Measurements from ENCODE around the gene PHF3. TPM values are rescaled to one million over a fixed set of nuclear protein-coding genes. Genes with fewer than 3 reads are reported as not detected.

PHF3 gene
- total RNA-seq, 1 experiment from 2014 or later = 48.3 TPM

GRCh38 chr6:63760199-63760598, 124.6 kb downstream of the PHF3 start:
- Mint-ChIP-seq H3K9me3 (ENCODE audit: unreplicated experiment) (no peaks in the 10 kb centered on the region), H3K4me3 (ENCODE audit: unreplicated experiment) (no peak overlapping the region), H3K27me3 (ENCODE audit: insufficient read depth, unreplicated experiment) (no peaks in the 10 kb centered on the region), H3K27ac (ENCODE audit: unreplicated experiment) (no peak overlapping the region), H3K36me3 (ENCODE audit: insufficient read depth, unreplicated experiment) (no peaks in the 10 kb centered on the region), H3K4me1 (ENCODE audit: low read depth, unreplicated experiment) (no peaks in the 10 kb centered on the region)
- POLR2A ChIA-PET = no interaction called here
- H3K9me3 ChIP-seq = no peaks in the 10 kb centered on the region
- H3K27me3 ChIP-seq (replicated peaks; ENCODE audit: control insufficient read depth, insufficient read depth, low read length) = no peaks in the 10 kb centered on the region
- TF ChIP-seq CTCF (IDR thresholded peaks at IDR 0.05; ENCODE audit: insufficient read depth in 1 of 2, low read depth in 1 of 2, low read length in 1 of 2, severe bottlenecking in 1 of 2, unreplicated experiment in 1 of 2) = no peak
- CTCF ChIA-PET = interaction anchor here (1.7 kb wide), 1 partner anchor 57 kb away, joined by 5 read pairs; no protein-coding TSS in a partner anchor
- intact Hi-C loops (cut with micrococcal nuclease; ENCODE audit: unreplicated experiment) = no loop called here
- H3K4me3 ChIP-seq (ENCODE audit: low read depth, low read length) = no peak overlapping the region
- no peaks in the 10 kb centered on the region for H3K36me3 ChIP-seq (ENCODE audit: control insufficient read depth, insufficient read depth, low read length)
- no peaks in the 10 kb centered on the region for H3K4me1 ChIP-seq
- BruUV-seq (replicated peaks) = no TSS peak
- no peak for DNase-seq

DNA sequence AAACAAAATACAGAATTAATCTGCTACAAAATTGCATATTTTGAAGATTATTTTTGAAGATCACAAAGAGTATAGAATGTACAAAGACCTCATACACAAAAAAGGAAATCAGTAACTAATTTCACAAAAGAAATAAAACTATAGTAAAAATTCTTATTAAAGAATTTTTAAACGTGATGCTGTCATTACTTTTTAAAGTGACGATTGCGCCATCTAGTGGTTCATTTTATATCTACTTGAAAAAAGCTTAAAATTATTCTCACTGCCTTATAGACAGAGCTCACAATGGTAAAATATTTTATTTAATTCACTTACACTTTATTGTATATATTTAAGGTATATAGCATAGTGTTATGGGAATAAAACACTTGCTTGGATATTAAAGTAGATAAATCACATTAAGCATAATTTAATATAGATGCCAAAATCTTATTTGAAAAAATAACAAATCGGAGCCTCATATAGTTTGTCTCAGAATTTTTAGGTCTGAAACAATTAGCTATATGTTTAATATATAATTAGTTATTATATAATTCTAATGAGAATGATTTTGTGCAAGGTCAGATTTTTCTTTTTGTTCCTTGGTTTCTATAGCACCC, 128.8 kb downstream of the PHF3 start:
- ChIA-PET POLR2A (no interaction called here), CTCF (interaction anchor here (0.6 to 1.6 kb wide), 7 partner anchors 38 to 457 kb away, joined by 3 to 35 read pairs (median 4); no protein-coding TSS in a partner anchor)
- BruUV-seq (replicated peaks) = no TSS peak
- DNase-seq = peak in 1 of 2 experiments; percentile 36
- Histone ChIP-seq H3K36me3 (ENCODE audit: control insufficient read depth, insufficient read depth, low read length) (no peaks in the 10 kb centered on the region), H3K4me1 (no peaks in the 10 kb centered on the region), H3K4me3 (ENCODE audit: low read depth, low read length) (no peak overlapping the region), H3K27me3 (replicated peaks; ENCODE audit: control insufficient read depth, insufficient read depth, low read length) (no peaks in the 10 kb centered on the region), H3K9me3 (no peaks in the 10 kb centered on the region)
- H3K9me3 Mint-ChIP-seq (ENCODE audit: unreplicated experiment) = no peaks in the 10 kb centered on the region
- intact Hi-C loops (cut with micrococcal nuclease; ENCODE audit: unreplicated experiment) = loop anchor here (1.0 kb wide), 4 partner anchors 166 to 457 kb away; no protein-coding TSS in a partner anchor
- H3K27me3 Mint-ChIP-seq (ENCODE audit: insufficient read depth, unreplicated experiment) = no peaks in the 10 kb centered on the region
- peak; percentile 29 to 44 for TF ChIP-seq CTCF (IDR thresholded peaks at IDR 0.05; ENCODE audit: insufficient read depth in 1 of 2, low read depth in 1 of 2, low read length in 1 of 2, severe bottlenecking in 1 of 2, unreplicated experiment in 1 of 2)
- no peaks in the 10 kb centered on the region for H3K36me3 Mint-ChIP-seq (ENCODE audit: insufficient read depth, unreplicated experiment)
- no peak overlapping the region for H3K27ac Mint-ChIP-seq (ENCODE audit: unreplicated experiment)
- H3K4me1 Mint-ChIP-seq (ENCODE audit: low read depth, unreplicated experiment) = no peaks in the 10 kb centered on the region
- H3K4me3 Mint-ChIP-seq (ENCODE audit: unreplicated experiment) = no peak overlapping the region

Other genes with a start within 250 kb of the PHF3 start
- gene PTP4A1, start 63.3 kb upstream of the PHF3 start, total RNA-seq (2022) = 122 and 129 TPM in 2 replicates

Measured in Caco-2 (cell line).